PFSK-1 (cell line): ENCODE results near the gene MSI2.

Experiments used
- FOXP2 ChIP-seq: optimal IDR thresholded peaks from 2 replicates; pipeline ENCODE3; 2011; ENCODE audit warnings: borderline replicate concordance, control low read depth, inconsistent platforms; ENCODE audit not compliant: insufficient read depth; ENCODE audit errors: extremely low read length, extremely low read depth
- POLR2AphosphoS5 ChIP-seq: IDR thresholded peaks from 2 replicates; pipeline ENCODE4 v1.6.1; 2012; ENCODE audit warnings: low read depth, mild to moderate bottlenecking, control low read depth, low read length, moderate library complexity
- SIN3A ChIP-seq: IDR thresholded peaks from 2 replicates; pipeline ENCODE4 v1.6.1; 2012; ENCODE audit warnings: mild to moderate bottlenecking, low read length, moderate library complexity, borderline replicate concordance; ENCODE audit not compliant: insufficient read depth
- TAF1 ChIP-seq: IDR thresholded peaks from 2 replicates; pipeline ENCODE4 v1.6.1; 2012; ENCODE audit warnings: low read length, control low read depth, borderline replicate concordance; ENCODE audit not compliant: insufficient read depth
- TF ChIP-seq, protein P1 (sequence below), 2 experiments: IDR thresholded peaks; 2 replicates each; pipeline versions ENCODE4 v1.6.1 to v1.8.0; 2011 to 2012; ENCODE audit warnings: low read depth in 2 of 2, low read length in 2 of 2, control low read depth in 1 of 2, inconsistent platforms in 1 of 2, mild to moderate bottlenecking in 1 of 2, moderate library complexity in 1 of 2; ENCODE audit not compliant: insufficient read depth in 1 of 2

DNA sequence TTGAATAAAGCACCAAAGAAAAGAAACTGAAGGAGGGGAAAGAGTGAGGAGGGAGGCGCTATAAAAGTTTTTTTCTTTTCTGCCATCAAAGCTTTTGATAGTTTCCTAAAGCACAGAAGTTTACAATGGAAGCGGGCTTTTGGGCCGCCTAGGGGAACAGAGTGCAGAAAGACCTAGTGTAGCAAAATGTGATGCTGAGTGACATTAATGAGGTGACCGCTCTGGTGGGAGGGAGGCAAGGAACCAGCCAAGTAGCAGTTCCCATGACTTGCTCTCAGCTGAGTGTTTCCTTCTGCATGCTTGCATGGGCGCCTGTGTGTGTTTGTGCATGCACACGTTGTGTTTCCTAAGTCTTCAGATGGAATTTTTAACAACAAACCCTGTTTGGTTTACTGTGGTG, 15.5 kb downstream of the MSI2 start:
- TF ChIP-seq, protein P1, sequence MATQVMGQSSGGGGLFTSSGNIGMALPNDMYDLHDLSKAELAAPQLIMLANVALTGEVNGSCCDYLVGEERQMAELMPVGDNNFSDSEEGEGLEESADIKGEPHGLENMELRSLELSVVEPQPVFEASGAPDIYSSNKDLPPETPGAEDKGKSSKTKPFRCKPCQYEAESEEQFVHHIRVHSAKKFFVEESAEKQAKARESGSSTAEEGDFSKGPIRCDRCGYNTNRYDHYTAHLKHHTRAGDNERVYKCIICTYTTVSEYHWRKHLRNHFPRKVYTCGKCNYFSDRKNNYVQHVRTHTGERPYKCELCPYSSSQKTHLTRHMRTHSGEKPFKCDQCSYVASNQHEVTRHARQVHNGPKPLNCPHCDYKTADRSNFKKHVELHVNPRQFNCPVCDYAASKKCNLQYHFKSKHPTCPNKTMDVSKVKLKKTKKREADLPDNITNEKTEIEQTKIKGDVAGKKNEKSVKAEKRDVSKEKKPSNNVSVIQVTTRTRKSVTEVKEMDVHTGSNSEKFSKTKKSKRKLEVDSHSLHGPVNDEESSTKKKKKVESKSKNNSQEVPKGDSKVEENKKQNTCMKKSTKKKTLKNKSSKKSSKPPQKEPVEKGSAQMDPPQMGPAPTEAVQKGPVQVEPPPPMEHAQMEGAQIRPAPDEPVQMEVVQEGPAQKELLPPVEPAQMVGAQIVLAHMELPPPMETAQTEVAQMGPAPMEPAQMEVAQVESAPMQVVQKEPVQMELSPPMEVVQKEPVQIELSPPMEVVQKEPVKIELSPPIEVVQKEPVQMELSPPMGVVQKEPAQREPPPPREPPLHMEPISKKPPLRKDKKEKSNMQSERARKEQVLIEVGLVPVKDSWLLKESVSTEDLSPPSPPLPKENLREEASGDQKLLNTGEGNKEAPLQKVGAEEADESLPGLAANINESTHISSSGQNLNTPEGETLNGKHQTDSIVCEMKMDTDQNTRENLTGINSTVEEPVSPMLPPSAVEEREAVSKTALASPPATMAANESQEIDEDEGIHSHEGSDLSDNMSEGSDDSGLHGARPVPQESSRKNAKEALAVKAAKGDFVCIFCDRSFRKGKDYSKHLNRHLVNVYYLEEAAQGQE (IDR thresholded peaks at IDR 0.05; ENCODE audit: insufficient read depth in 1 of 2, low read depth in 2 of 2, low read length in 2 of 2) = no peak
- TF ChIP-seq TAF1 = no peak
- no peak for TF ChIP-seq POLR2AphosphoS5
- no peak for TF ChIP-seq SIN3A
- TF ChIP-seq FOXP2 = no peak
